ENCODE measurements around the gene CALML3. TPM values are rescaled to one million over a fixed set of nuclear protein-coding genes. Genes with fewer than 3 reads are reported as not detected.

Gene CALML3
- total RNA-seq, 1 experiment from 2014 or later, result not detected

- Mint-ChIP-seq H3K4me3 (no peak overlapping the region), H3K27ac (no peak overlapping the region), H3K27me3 (ENCODE audit: low read depth) (peaks cover 3% of the 10 kb centered on the region; the same call in 1 of the 2 replicates), H3K36me3 (ENCODE audit: insufficient read depth in 1 of 3, low read depth in 3 of 3) (no peaks in the 10 kb centered on the region; a peak in 1 of 7 replicates), H3K9me3 (0 out of 5 replicates have a peak, but pooled peaks cover 0 to 2% of the 10 kb centered on the region in 2 experiments), H3K4me1 (peaks cover 6 to 12% of the 10 kb centered on the region in 2 experiments; a peak in 2 of 4 replicates)
- Histone ChIP-seq H2BK12ac (ENCODE audit: insufficient read length, low read depth, low read length) (no peak overlapping the region), H2BK120ac (ENCODE audit: low read depth, low read length, poor library complexity, severe bottlenecking) (no peak overlapping the region), H3K27ac (ENCODE audit: insufficient read length, low read depth, low read length) (no peak overlapping the region), H3K23me2 (ENCODE audit: insufficient read length, low read depth, low read length, poor library complexity, severe bottlenecking) (no peaks in the 10 kb centered on the region), H4K8ac (replicated peaks; ENCODE audit: insufficient read length, low read depth, low read length) (no peak overlapping the region), H2AK5ac (ENCODE audit: insufficient read length, low read length) (no peak overlapping the region), H3K9ac (ENCODE audit: extremely low read depth, insufficient read length, low read length) (no peak overlapping the region), H3K23ac (ENCODE audit: insufficient read length, low read depth, low read length) (no peak overlapping the region), H3K4ac (ENCODE audit: low read depth, low read length) (no peak overlapping the region), H2BK20ac (ENCODE audit: low read depth, low read length, poor library complexity, severe bottlenecking) (no peak overlapping the region), H3K9me3 (ENCODE audit: control insufficient read depth, low read depth, low read length) (no peaks in the 10 kb centered on the region), H3K14ac (ENCODE audit: insufficient read depth, low read length) (no peak overlapping the region), H3T11ph (ENCODE audit: low read length) (no peak overlapping the region), H3K79me1 (ENCODE audit: insufficient read depth, low read depth, low read length, poor library complexity, severe bottlenecking) (no peaks in the 10 kb centered on the region), H2AFZ (ENCODE audit: low read length) (no peak overlapping the region), H3K56ac (ENCODE audit: insufficient read length, low read depth, low read length) (no peak overlapping the region), H3K27me3 (ENCODE audit: insufficient read depth, low read length) (no peaks in the 10 kb centered on the region), H4K20me1 (ENCODE audit: control insufficient read depth, insufficient read depth, insufficient read length) (no peaks in the 10 kb centered on the region), H3K79me2 (ENCODE audit: insufficient read depth, low read length) (no peaks in the 10 kb centered on the region), H4K5ac (ENCODE audit: insufficient read length, low read depth, low read length) (no peak overlapping the region), H4K91ac (ENCODE audit: insufficient read length, low read depth, low read length) (no peak overlapping the region), H3K4me1 (ENCODE audit: insufficient read depth, low read length) (no peaks in the 10 kb centered on the region), H3K4me2 (ENCODE audit: insufficient read depth, insufficient read length, low read length) (no peak overlapping the region), H3K18ac (ENCODE audit: insufficient read length, low read depth, low read length) (no peak overlapping the region), H2BK15ac (ENCODE audit: low read depth, low read length) (no peak overlapping the region), H2BK5ac (ENCODE audit: insufficient read length, low read length) (no peak overlapping the region)
- TF ChIP-seq CTCF (conservative IDR thresholded peaks at IDR 0.05), result no peak
- no peak for DNase-seq
- no CpG with 5 or more reads among the region's 38 CpGs for WGBS (ENCODE audit: extremely low coverage, insufficient read length, low lambda C conversion rate)
Measured at GRCh38 chr10:5534051-5534821, 9.5 kb downstream of the CALML3 start.

Measured in H9 (cell line).